Thyroid gland (tissue), 4 donors: ENCODE results near the gene ACACA.

Source experiments
- CTCF ChIP-seq, 6 experiments: fragments of 200-600 bp in 3 of 6; fragments of 450-650 bp in 3 of 6; sonication (generic) in 3 of 6; IDR thresholded peaks; one replicate each; pipeline ENCODE4 v1.5.1; 2016 to 2019; ENCODE audit warnings: antibody characterized with exemption in 6 of 6, mild to moderate bottlenecking in 2 of 6, inconsistent platforms in 1 of 6, moderate library complexity in 1 of 6
- POLR2A ChIP-seq, 2 donors: fragments of 450-650 bp; IDR thresholded peaks; one replicate each; pipeline ENCODE4 v1.6.1; 2017; ENCODE audit warnings: antibody characterized with exemption in 2 of 2, mild to moderate bottlenecking in 2 of 2, moderate library complexity in 1 of 2

DNA sequence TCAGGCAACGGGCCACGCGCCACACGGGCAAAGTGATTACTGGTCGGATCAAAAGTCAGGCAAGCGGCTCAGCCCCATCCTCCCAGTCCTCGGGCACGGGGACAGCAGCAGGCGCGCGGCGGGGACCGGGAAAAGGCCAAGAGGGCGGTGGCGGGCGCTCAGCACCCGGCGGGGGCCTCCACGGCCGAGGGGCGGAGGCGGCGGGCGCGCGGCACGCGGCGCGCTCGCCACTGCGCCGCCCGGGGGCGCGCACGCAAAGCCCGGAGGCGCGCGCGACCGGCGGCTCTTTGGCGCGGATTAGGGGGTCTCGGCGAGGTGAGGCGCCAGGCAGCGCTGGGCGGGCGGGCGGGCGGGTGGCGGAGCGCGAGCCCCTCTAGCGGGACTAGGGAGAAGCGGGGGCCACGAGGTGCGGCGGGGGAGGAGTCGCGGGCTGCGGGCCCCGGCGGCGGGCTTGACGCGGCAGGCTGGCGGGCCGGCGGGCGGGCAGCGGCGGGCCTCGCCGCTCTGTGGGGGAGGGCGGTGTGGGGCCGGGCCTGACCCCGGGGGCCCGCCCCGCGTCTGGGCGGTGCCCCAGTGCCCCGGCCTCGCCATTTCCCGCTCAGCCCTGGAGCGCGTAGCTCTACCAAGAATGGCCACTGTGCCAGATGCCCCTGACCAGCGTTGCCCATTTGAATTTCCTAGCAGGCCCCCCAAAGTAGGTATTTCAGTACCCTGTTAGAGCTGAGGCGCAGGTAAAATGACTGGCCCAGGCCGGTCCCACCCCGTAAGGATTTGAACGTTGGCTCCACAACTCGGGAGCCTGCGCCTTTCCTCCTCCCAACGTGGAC is at the start of gene ACACA, which contains the start of gene TADA2A:
- TF ChIP-seq CTCF (IDR thresholded peaks at IDR 0.05) (peak in 1 of 6 experiments; percentile 25), POLR2A (IDR thresholded peaks at IDR 0.05) (peak; percentile 14 to 63)
